Measurements from ENCODE around the gene TUT4.
A peak's percentile ranks its signal among the peaks of the same experiment; 100 is the strongest.

TUT4 gene

DNA sequence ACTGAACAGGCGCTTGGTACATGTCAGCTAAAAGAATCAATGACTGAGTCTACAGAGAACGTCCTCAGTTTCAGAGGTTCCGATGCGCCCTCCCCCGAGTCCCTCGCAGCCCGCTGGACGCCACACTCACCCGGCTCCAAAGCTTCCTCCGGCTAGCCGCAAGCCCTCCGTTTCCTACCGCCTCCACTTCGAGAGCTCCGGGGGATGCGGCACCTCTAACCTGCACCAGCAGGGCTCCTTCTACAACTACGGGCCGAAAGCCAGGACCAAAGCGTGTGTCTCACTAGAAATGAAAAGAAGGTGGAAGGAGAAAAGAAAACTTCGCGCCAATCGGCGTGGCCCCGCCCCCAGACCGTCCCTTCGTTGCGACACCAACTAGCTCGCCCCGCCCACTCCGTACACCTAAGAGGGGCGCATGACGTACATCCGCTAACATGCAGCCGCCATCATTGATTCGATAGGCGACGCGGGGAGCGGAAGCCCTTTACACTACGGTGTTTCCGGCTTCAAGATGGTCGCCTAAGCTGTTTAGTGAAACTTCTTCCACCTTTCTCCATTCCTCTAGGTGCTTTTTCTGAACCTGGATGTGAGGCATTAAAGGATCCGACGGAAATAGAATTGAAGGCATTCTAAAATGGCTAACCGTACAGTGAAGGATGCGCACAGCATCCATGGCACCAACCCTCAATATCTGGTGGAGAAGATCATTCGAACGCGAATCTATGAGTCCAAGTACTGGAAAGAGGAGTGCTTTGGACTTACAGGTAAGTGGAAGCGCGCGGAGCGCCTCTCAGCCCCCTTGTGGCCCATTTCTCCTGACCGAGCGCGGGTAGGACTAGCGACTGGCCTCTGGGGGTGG is 148.5 kb downstream of the TUT4 start, which contains the start of the genes ORC1 and PRPF38A:
Gene ORC1, minus strand, starts transcription at position 308 of the 859 bp plus-strand sequence. CDS start 2,200 bp downstream, outside the sequence.
Gene PRPF38A, plus strand, starts transcription at position 487 of the 859 bp plus-strand sequence. Its CDS starts 148 bp downstream, at position 635.
- intact Hi-C loops (cut with DNase I; ENCODE audit: low total_unique reads), result loop anchor here (5.0 kb wide), 1 partner anchor 37 kb away; the partner anchor contains the start of gene CC2D1B
- peak; percentile 41 to 51 for TF ChIP-seq CTCF (IDR thresholded peaks at IDR 0.05)
- peak; percentile 97 to 99 for DNase-seq
- H3K4me1 ChIP-seq, result peaks cover 0 to 26% (median 17%) of the 10 kb centered on the region in 4 donors
- H3K9me3 ChIP-seq, result no peaks in the 10 kb centered on the region
- no peaks in the 10 kb centered on the region for H3K27me3 ChIP-seq
- H3K4me3 ChIP-seq, result peak within 1 kb of the TSS; percentile 69 to 84
- peaks cover 16 to 32% (median 18%) of the 10 kb centered on the region in 3 donors for H3K36me3 ChIP-seq
- peak within 1 kb of the TSS; percentile 82 to 88 for H3K27ac ChIP-seq

GRCh38 chr1:52403566-52404115 is 149.3 kb downstream of the TUT4 start:
- DNase-seq, result no peak
- Histone ChIP-seq H3K27me3 (no peaks in the 10 kb centered on the region), H3K4me3 (peak overlapping the region; percentile 69 to 84), H3K4me1 (peaks cover 0 to 26% (median 17%) of the 10 kb centered on the region in 4 donors), H3K27ac (peak overlapping the region in 1 of 2 donors; percentile 88), H3K36me3 (peaks cover 9 to 25% (median 11%) of the 10 kb centered on the region in 3 donors), H3K9me3 (no peaks in the 10 kb centered on the region)
- intact Hi-C loops (cut with DNase I; ENCODE audit: low total_unique reads), result loop anchor here (5.0 kb wide), 1 partner anchor 36 kb away; the partner anchor contains the start of gene CC2D1B
- no peak for TF ChIP-seq CTCF (IDR thresholded peaks at IDR 0.05)

- peaks cover 1 to 17% (median 3%) of the 10 kb centered on the region in 3 donors for H3K36me3 ChIP-seq
- H3K4me1 ChIP-seq, result peaks cover 0 to 26% (median 17%) of the 10 kb centered on the region in 4 donors
- no peak overlapping the region for H3K27ac ChIP-seq
- H3K4me3 ChIP-seq, result no peak overlapping the region
- no peaks in the 10 kb centered on the region for H3K9me3 ChIP-seq
- no peak for TF ChIP-seq CTCF (IDR thresholded peaks at IDR 0.05)
- no peaks in the 10 kb centered on the region for H3K27me3 ChIP-seq
- no peak for DNase-seq
- intact Hi-C loops (cut with DNase I; ENCODE audit: low total_unique reads), result loop anchor here (5.0 kb wide), 1 partner anchor 36 kb away; the partner anchor contains the start of gene CC2D1B
Measured at GRCh38 chr1:52402860-52403240, 150.0 kb downstream of the TUT4 start.

DNA sequence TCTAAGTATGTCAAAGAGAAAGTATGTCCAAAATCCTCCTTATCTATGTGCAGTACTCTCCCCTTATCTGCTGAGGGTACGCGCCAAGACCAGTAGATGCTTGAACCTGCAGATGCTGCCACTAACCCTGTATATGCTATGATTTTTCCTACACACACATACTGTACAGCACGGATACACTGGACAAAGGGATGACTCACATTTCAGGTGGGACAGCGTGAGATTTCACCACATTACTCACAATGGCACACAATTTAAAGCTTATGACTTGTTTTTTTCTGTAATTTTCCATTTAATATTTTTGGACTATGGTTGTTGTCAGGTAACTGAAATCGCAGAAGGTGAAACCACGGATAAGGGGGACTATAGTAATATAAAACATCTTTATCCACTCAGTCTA is 152.8 kb downstream of the TUT4 start:
- H3K27me3 ChIP-seq, result no peaks in the 10 kb centered on the region
- H3K36me3 ChIP-seq, result no peaks in the 10 kb centered on the region
- H3K27ac ChIP-seq, result no peak overlapping the region
- TF ChIP-seq CTCF (IDR thresholded peaks at IDR 0.05), result no peak
- no peak overlapping the region for H3K4me3 ChIP-seq
- peaks cover 0 to 9% (median 9%) of the 10 kb centered on the region in 4 donors for H3K4me1 ChIP-seq
- no peak for DNase-seq
- H3K9me3 ChIP-seq, result no peaks in the 10 kb centered on the region
- intact Hi-C loops (cut with DNase I; ENCODE audit: low total_unique reads), result loop anchor here (5.0 kb wide), 1 partner anchor 33 kb away; the partner anchor contains the start of gene CC2D1B

- intact Hi-C loops (cut with DNase I; ENCODE audit: low total_unique reads), result loop anchor here (5.0 kb wide), 1 partner anchor 32 kb away; the partner anchor contains the start of gene CC2D1B
- no peak overlapping the region for H3K27ac ChIP-seq
- peaks cover 0 to 9% (median 8%) of the 10 kb centered on the region in 4 donors for H3K4me1 ChIP-seq
- H3K36me3 ChIP-seq, result no peaks in the 10 kb centered on the region
- no peaks in the 10 kb centered on the region for H3K9me3 ChIP-seq
- no peak overlapping the region for H3K4me3 ChIP-seq
- no peaks in the 10 kb centered on the region for H3K27me3 ChIP-seq
- TF ChIP-seq CTCF (IDR thresholded peaks at IDR 0.05), result no peak
- DNase-seq, result no peak
Measured at GRCh38 chr1:52399629-52400028, 153.3 kb downstream of the TUT4 start.
